ENCODE measurements around the gene OPCML. TPM values are rescaled to one million over a fixed set of nuclear protein-coding genes. Genes with fewer than 3 reads are reported as not detected.

Gene OPCML
- total RNA-seq, 4 donors from 2014 or later = 0.33 TPM; not detected in 3

DNA sequence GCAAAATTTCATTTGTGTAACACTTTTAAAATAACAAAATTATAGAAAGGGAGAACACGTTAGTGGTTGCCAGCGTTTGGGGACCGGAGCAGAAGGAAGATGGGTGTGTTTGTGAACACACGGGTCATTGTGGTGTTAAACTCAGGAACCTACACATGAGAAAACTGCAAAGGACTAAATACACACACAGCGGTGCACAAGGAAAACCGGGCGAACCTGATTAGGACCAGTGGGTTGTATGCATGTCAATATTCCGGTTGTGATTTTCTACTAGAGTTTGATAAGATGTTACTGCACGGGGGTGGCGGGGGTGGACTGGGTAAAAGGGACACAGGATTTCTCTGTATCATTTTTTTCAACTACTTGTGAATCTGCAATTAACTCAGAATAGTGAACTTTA lies 351.2 kb downstream of the OPCML start:
- intact Hi-C loops (cut with DNase I) = no loop called here
- no peaks in the 10 kb centered on the region for H3K4me1 ChIP-seq
- H3K27ac ChIP-seq = no peak overlapping the region
- H3K4me3 ChIP-seq (replicated peaks in 1 of 3) = no peak overlapping the region
- H3K27me3 ChIP-seq = no peaks in the 10 kb centered on the region
- TF ChIP-seq POLR2A (IDR thresholded peaks at IDR 0.05) = no peak
- TF ChIP-seq, protein P1, sequence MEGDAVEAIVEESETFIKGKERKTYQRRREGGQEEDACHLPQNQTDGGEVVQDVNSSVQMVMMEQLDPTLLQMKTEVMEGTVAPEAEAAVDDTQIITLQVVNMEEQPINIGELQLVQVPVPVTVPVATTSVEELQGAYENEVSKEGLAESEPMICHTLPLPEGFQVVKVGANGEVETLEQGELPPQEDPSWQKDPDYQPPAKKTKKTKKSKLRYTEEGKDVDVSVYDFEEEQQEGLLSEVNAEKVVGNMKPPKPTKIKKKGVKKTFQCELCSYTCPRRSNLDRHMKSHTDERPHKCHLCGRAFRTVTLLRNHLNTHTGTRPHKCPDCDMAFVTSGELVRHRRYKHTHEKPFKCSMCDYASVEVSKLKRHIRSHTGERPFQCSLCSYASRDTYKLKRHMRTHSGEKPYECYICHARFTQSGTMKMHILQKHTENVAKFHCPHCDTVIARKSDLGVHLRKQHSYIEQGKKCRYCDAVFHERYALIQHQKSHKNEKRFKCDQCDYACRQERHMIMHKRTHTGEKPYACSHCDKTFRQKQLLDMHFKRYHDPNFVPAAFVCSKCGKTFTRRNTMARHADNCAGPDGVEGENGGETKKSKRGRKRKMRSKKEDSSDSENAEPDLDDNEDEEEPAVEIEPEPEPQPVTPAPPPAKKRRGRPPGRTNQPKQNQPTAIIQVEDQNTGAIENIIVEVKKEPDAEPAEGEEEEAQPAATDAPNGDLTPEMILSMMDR (IDR thresholded peaks at IDR 0.05) = no peak
- no peak for DNase-seq
- H3K36me3 ChIP-seq = no peaks in the 10 kb centered on the region
- H3K9me3 ChIP-seq = no peaks in the 10 kb centered on the region
- WGBS, 2 donors = 44 to 47% methylated on average over 10 of the region's 10 CpGs

DNA sequence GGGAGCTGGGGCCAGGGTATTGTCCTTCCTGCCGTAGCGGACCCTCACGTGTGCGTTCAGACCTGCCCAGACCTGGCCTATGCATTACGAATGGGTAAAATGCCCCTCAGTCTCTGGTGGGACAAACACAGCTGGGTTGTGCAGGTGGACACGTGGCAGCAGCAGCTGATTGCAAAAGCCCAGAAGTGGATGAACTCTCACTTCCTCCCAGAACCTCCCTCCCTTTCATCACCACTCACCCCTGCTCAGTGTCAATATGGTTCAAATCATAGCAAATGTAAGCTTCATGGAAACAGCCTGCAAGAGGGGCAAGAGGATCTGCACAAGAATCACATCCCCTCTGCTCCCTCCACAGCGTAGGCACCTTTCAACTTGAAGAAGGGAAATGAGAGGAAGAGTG lies 352.1 kb downstream of the OPCML start:
- TF ChIP-seq, protein P1 (IDR thresholded peaks at IDR 0.05) = no peak
- no peak for TF ChIP-seq POLR2A (IDR thresholded peaks at IDR 0.05)
- no peaks in the 10 kb centered on the region for H3K9me3 ChIP-seq
- intact Hi-C loops (cut with DNase I) = no loop called here
- H3K27ac ChIP-seq = no peak overlapping the region
- no peaks in the 10 kb centered on the region for H3K36me3 ChIP-seq
- 85 to 87% methylated on average over 7 of the region's 7 CpGs for WGBS, 2 donors
- H3K4me3 ChIP-seq (replicated peaks in 1 of 3) = no peak overlapping the region
- no peaks in the 10 kb centered on the region for H3K27me3 ChIP-seq
- DNase-seq = no peak
- no peaks in the 10 kb centered on the region for H3K4me1 ChIP-seq

DNA sequence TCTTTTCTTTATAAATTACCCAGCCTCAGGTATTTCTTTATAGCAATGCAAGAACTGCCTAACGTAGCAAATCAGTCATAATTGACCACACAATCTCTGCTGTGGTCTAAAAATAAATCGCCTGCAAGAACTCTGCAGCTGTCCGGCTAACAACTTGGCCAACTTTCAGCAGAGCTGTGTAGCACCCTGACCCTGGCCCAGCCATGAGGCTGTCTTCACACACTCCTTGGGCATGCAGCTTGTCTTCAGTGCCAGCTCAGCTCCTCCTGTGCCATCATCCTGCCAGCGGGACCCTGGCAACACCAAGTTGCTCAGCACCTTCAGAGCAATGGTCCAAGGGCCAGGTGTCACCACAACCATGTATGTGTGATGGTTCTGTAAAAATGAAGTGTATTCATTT lies 355.6 kb downstream of the OPCML start:
- DNase-seq = no peak
- H3K27me3 ChIP-seq = no peaks in the 10 kb centered on the region
- H3K4me1 ChIP-seq = no peaks in the 10 kb centered on the region
- no peaks in the 10 kb centered on the region for H3K36me3 ChIP-seq
- TF ChIP-seq, protein P1 (IDR thresholded peaks at IDR 0.05) = no peak
- intact Hi-C loops (cut with DNase I) = no loop called here
- no peak overlapping the region for H3K4me3 ChIP-seq (replicated peaks in 1 of 3)
- WGBS, 2 donors = 71 to 82% methylated on average over 4 of the region's 4 CpGs
- no peaks in the 10 kb centered on the region for H3K9me3 ChIP-seq
- H3K27ac ChIP-seq = no peak overlapping the region

DNA sequence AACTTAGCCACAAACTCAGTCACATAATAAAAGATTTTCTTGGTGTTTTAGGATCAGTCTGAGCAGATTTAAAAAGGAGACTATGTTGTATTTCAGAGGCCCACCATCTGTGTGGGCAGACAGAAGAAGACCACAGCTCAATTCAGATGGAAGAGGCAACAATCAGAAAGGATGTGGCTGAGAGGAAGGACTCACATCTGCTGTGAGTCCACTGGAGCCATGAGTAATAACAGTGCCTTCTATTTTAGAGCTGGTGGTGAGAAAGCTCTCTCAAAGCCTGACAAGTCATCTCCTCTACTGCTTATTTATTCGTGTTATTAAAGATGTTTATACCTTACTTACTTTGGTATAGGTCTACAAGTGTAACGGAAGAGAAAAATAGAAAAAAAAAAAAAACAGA lies 357.2 kb downstream of the OPCML start:
- Histone ChIP-seq H3K27ac (no peak overlapping the region), H3K9me3 (no peaks in the 10 kb centered on the region), H3K36me3 (no peaks in the 10 kb centered on the region), H3K4me1 (no peaks in the 10 kb centered on the region), H3K4me3 (replicated peaks in 1 of 3) (no peak overlapping the region), H3K27me3 (no peaks in the 10 kb centered on the region)
- DNase-seq = no peak
- 83 to 84% methylated on average over 2 of the region's 2 CpGs for WGBS, 2 donors
- intact Hi-C loops (cut with DNase I) = no loop called here
- no peak for TF ChIP-seq POLR2A (IDR thresholded peaks at IDR 0.05)
- TF ChIP-seq, protein P1 (IDR thresholded peaks at IDR 0.05) = no peak

DNA sequence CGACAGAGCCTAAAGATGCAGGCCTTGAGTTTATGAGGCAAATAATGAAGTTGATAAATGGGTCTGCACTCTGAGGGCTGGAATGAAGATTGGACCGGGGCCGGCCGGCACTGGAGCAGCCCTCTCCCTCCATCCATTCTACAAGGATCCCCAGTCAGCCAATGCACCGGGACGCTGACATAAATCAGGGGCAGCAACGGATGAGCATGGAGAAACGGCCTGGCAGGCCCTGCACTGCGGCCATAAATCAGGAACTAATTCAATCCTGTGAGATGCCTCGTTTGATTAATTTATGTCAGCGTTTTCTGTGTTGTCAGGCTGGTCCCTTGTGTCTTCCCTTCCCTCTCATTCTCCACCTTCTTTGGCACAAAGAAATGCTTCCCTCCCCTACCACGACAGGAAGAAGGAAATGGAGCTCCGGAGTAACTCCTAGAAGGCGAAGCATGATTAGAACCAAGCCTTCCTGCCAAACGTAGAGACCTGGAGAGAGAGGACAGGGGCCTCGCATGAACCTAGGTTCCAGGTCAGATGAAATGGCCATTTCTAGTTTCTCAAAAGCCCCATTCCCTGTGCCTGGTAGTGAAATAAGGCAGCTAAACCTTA lies 358.4 kb downstream of the OPCML start:
- DNase-seq = no peak
- no peaks in the 10 kb centered on the region for H3K9me3 ChIP-seq
- intact Hi-C loops (cut with DNase I) = no loop called here
- TF ChIP-seq, protein P1 (IDR thresholded peaks at IDR 0.05) = no peak
- no peaks in the 10 kb centered on the region for H3K27me3 ChIP-seq
- H3K27ac ChIP-seq = no peak overlapping the region
- no peaks in the 10 kb centered on the region for H3K36me3 ChIP-seq
- WGBS, 2 donors = 68 to 76% methylated on average over 16 of the region's 16 CpGs
- H3K4me1 ChIP-seq = no peaks in the 10 kb centered on the region
- no peak overlapping the region for H3K4me3 ChIP-seq (replicated peaks in 1 of 3)
